Stomach smooth muscle (tissue), 2 donors: ENCODE results near the gene FAM83C.
"Not testable (repeated sequence)": the region's sequence is repeated elsewhere in the genome, so short reads cannot be mapped to it uniquely, and the experiment has no call there.

Source experiments
- H3K27ac ChIP-seq: one replicate; pipeline ENCODE4 v1.7.0; 2013; ENCODE audit warnings: mild to moderate bottlenecking, low read length, inconsistent platforms
- H3K27me3 ChIP-seq, 2 donors: one replicate each; pipeline ENCODE4 v1.7.0; 2013; ENCODE audit warnings: low read length in 2 of 2; ENCODE audit not compliant: insufficient read depth in 2 of 2, control insufficient read depth in 1 of 2
- H3K36me3 ChIP-seq, 2 donors: one replicate each; pipeline ENCODE4 v1.7.0; 2013; ENCODE audit warnings: low read length in 2 of 2; ENCODE audit not compliant: control insufficient read depth in 2 of 2, insufficient read depth in 2 of 2
- H3K4me1 ChIP-seq: one replicate; pipeline ENCODE4 v1.7.0; 2013; ENCODE audit warnings: low read length; ENCODE audit not compliant: control insufficient read depth, insufficient read depth
- H3K4me3 ChIP-seq, 2 donors: one replicate each; pipeline ENCODE4 v1.7.0; 2013; ENCODE audit warnings: low read length in 2 of 2
- H3K9ac ChIP-seq, 2 donors: one replicate each; pipeline ENCODE4 v1.7.0; 2013; ENCODE audit warnings: low read length in 2 of 2, mild to moderate bottlenecking in 1 of 2
- H3K9me3 ChIP-seq, 2 donors: one replicate each; pipeline ENCODE4 v1.7.0; 2013; ENCODE audit warnings: low read length in 2 of 2; ENCODE audit not compliant: control insufficient read depth in 2 of 2
- donor health status: healthy.
- donor health status: Pancreatic carcinoma.

Gene FAM83C

GRCh38 chr20:35317416-35318210 lies 25.4 kb upstream of the FAM83C start:
- no peak overlapping the region for H3K9ac ChIP-seq
- H3K27me3 ChIP-seq, result no peaks in the 10 kb centered on the region
- H3K4me3 ChIP-seq, result no peak overlapping the region
- peaks cover 0 to 2% of the 10 kb centered on the region in 2 donors for H3K36me3 ChIP-seq
- peaks cover 19% of the 10 kb centered on the region for H3K4me1 ChIP-seq
- peak overlapping the region; percentile 24 for H3K27ac ChIP-seq
- H3K9me3 ChIP-seq, result no peaks in the 10 kb centered on the region

- Histone ChIP-seq H3K27me3 (no peaks in the 10 kb centered on the region), H3K4me1 (peaks cover 19% of the 10 kb centered on the region), H3K9me3 (no peaks in the 10 kb centered on the region), H3K9ac (no peak overlapping the region), H3K4me3 (no peak overlapping the region), H3K36me3 (peaks cover 3 to 4% of the 10 kb centered on the region in 2 donors), H3K27ac (no peak overlapping the region)
Measured at GRCh38 chr20:35316086-35316485, 23.9 kb upstream of the FAM83C start.

GRCh38 chr20:35315632-35316020 lies 23.4 kb upstream of the FAM83C start:
- H3K4me3 ChIP-seq, H3K36me3 ChIP-seq, H3K27me3 ChIP-seq, H3K9me3 ChIP-seq, H3K9ac ChIP-seq, H3K27ac ChIP-seq: not testable (repeated sequence)
- H3K4me1 ChIP-seq, result peaks cover 19% of the 10 kb centered on the region

- no peaks in the 10 kb centered on the region for H3K9me3 ChIP-seq
Measured at GRCh38 chr20:35314816-35315631, 22.8 kb upstream of the FAM83C start.

GRCh38 chr20:35312318-35312717 lies 20.1 kb upstream of the FAM83C start:
- Histone ChIP-seq H3K27ac (no peak overlapping the region), H3K4me1 (peaks cover 16% of the 10 kb centered on the region), H3K27me3 (no peaks in the 10 kb centered on the region), H3K9me3 (no peaks in the 10 kb centered on the region), H3K9ac (no peak overlapping the region), H3K36me3 (peaks cover 3 to 6% of the 10 kb centered on the region in 2 donors), H3K4me3 (no peak overlapping the region)

More at GRCh38 chr20:35314816-35315631, 22.8 kb upstream of the FAM83C start:
- Histone ChIP-seq H3K9ac (no peak overlapping the region), H3K36me3 (peaks cover 3 to 4% of the 10 kb centered on the region in 2 donors), H3K4me3 (no peak overlapping the region), H3K27me3 (no peaks in the 10 kb centered on the region), H3K4me1 (peaks cover 15% of the 10 kb centered on the region), H3K27ac (no peak overlapping the region)

- H3K4me1 ChIP-seq, result peaks cover 21% of the 10 kb centered on the region
- H3K27me3 ChIP-seq, result no peaks in the 10 kb centered on the region
- no peak overlapping the region for H3K4me3 ChIP-seq
- H3K9me3 ChIP-seq, result no peaks in the 10 kb centered on the region
- no peak overlapping the region for H3K27ac ChIP-seq
- no peak overlapping the region for H3K9ac ChIP-seq
- peaks cover 3 to 6% of the 10 kb centered on the region in 2 donors for H3K36me3 ChIP-seq
Measured at GRCh38 chr20:35311822-35312221, 19.6 kb upstream of the FAM83C start.

- no peak overlapping the region for H3K4me3 ChIP-seq
- H3K36me3 ChIP-seq, result peaks cover 3 to 6% of the 10 kb centered on the region in 2 donors
- H3K4me1 ChIP-seq, result peaks cover 25% of the 10 kb centered on the region
- no peaks in the 10 kb centered on the region for H3K27me3 ChIP-seq
- H3K9ac ChIP-seq, result no peak overlapping the region
- H3K9me3 ChIP-seq, result no peaks in the 10 kb centered on the region
- H3K27ac ChIP-seq, result no peak overlapping the region
Measured at GRCh38 chr20:35311409-35311808, 19.2 kb upstream of the FAM83C start.

GRCh38 chr20:35307666-35308653 lies 15.7 kb upstream of the FAM83C start:
- H3K4me1 ChIP-seq, result peaks cover 41% of the 10 kb centered on the region
- peaks cover 3 to 14% of the 10 kb centered on the region in 2 donors for H3K36me3 ChIP-seq
- no peaks in the 10 kb centered on the region for H3K9me3 ChIP-seq
- H3K27me3 ChIP-seq, result no peaks in the 10 kb centered on the region
- H3K9ac ChIP-seq, result peak overlapping the region in 1 of 2 donors; percentile 36
- peak overlapping the region; percentile 76 for H3K27ac ChIP-seq
- H3K4me3 ChIP-seq, result peak overlapping the region in 1 of 2 donors; percentile 29

- Histone ChIP-seq H3K27me3 (no peaks in the 10 kb centered on the region), H3K9ac (peak overlapping the region in 1 of 2 donors; percentile 13), H3K9me3 (no peaks in the 10 kb centered on the region), H3K36me3 (peaks cover 0 to 12% of the 10 kb centered on the region in 2 donors), H3K27ac (peak overlapping the region; percentile 76), H3K4me3 (no peak overlapping the region), H3K4me1 (peaks cover 45% of the 10 kb centered on the region)
Measured at GRCh38 chr20:35306931-35307517, 14.8 kb upstream of the FAM83C start.
